HCT116 (cell line): ENCODE results near the gene THSD4. TPM values are rescaled to one million over a fixed set of nuclear protein-coding genes. Genes with fewer than 3 reads are reported as not detected.

Experiments used
- CBX3 ChIP-seq: IDR thresholded peaks from 2 replicates; pipeline ENCODE4 v1.6.1; 2012; ENCODE audit warnings: low read depth
- ELF1 ChIP-seq: IDR thresholded peaks from 2 replicates; pipeline ENCODE4 v1.6.1; 2012; ENCODE audit warnings: low read depth, borderline replicate concordance
- EZH2 ChIP-seq: fragments of 200-600 bp; sonication (generic); IDR thresholded peaks from 2 replicates; pipeline ENCODE4 v1.6.1; 2017; ENCODE audit warnings: antibody characterized with exemption, mixed run types
- EZH2phosphoT487 ChIP-seq: fragments of 200-600 bp; IDR thresholded peaks from 2 replicates; pipeline ENCODE4 v1.6.1; 2018; ENCODE audit warnings: antibody characterized with exemption, borderline replicate concordance
- SIN3A ChIP-seq: IDR thresholded peaks from 2 replicates; pipeline ENCODE4 v1.6.1; 2012; ENCODE audit warnings: low read depth
- TCF7L2 ChIP-seq: IDR thresholded peaks from 2 replicates; pipeline ENCODE4 v1.7.0; 2011; ENCODE audit warnings: borderline replicate concordance, inconsistent platforms; ENCODE audit not compliant: insufficient read depth, insufficient read length; ENCODE audit errors: extremely low read depth
- YY1 ChIP-seq: IDR thresholded peaks from 2 replicates; pipeline ENCODE4 v1.6.1; 2011; ENCODE audit warnings: low read length, low read depth, moderate library complexity, mild to moderate bottlenecking; ENCODE audit not compliant: insufficient replicate concordance; ENCODE audit errors: extremely low read depth
- ZFX ChIP-seq: fragments of 450-650 bp; IDR thresholded peaks from 2 replicates; pipeline ENCODE4 v1.6.1; 2017
- ZNF274 ChIP-seq: fragments of 200-500 bp; sonication (Bioruptor generic); IDR thresholded peaks from 2 replicates; pipeline ENCODE4 v1.6.1; 2014; ENCODE audit warnings: mild to moderate bottlenecking, low read depth, low read length, inconsistent platforms
- total RNA-seq: library from RNA; stranded (reverse); gene quantifications from one replicate; pipeline ENCODE4 v1.2.1, GENCODE V29; 2021; ENCODE audit not compliant: unreplicated experiment
- TF ChIP-seq, protein P1 (sequence below), 3 experiments: fragments of 200-600 bp in 1 of 3; sonication (generic) in 1 of 3; IDR thresholded peaks in 2 of 3; conservative IDR thresholded peaks in 1 of 3; 2 replicates each; pipeline ENCODE4 v1.5.1; 2012 to 2017; ENCODE audit warnings: low read depth in 2 of 3, low read length in 2 of 3, antibody characterized with exemption in 1 of 3, borderline replicate concordance in 1 of 3, control low read depth in 1 of 3, mild to moderate bottlenecking in 1 of 3, mixed read lengths in 1 of 3, mixed run types in 1 of 3, moderate library complexity in 1 of 3; ENCODE audit not compliant: insufficient read depth in 1 of 3
- TF ChIP-seq, protein P2 (sequence below): IDR thresholded peaks from 2 replicates; pipeline ENCODE4 v1.6.1; 2012
- TF ChIP-seq, protein P3 (sequence below): IDR thresholded peaks from 2 replicates; pipeline ENCODE4 v1.6.1; 2012

THSD4 gene
- total RNA-seq, 1 experiment from 2014 or later, result 30.5 TPM

DNA sequence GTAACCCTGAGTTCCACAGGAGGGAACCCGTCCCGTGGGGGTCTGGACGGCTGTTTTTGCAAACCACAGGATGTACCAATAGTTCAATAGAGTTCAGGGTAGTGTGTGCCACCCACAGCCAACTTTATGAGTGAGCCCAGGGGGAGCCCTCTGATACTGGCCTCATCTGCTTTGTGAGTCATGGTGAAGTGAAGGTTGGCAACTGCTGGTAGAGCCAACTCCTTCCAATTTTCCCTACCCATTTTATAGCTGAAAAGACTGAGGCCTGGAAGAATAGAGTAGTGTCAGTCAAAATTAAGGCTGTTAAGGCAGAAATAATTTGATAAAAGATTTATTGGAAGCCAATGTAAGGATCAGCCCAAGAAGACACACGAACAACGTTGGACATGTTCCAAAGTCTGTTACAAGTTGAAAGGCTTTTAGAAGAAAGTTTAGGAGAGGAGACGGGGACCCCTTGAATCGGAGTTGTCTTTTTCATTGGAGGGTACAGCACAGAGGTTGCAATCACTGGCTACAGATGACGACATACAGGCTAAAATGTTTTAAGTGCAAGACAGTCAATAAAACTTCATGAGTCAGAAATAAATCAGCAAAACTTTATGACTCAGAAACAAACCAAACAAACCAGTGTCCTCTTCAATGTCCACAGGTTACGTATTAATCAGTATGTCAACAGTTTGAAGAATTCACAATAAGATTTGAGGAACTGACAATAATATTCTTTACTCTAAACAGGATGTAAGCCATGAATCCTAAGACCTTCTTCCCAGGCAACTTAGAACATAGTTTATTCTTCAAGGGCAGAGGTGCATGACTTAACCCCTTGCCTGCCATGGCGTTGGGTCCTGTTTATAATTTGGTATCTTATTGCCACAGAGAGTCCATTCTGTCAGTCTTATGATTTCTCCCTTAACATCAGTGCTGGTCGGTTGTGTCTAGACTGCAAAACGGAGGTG is 632.1 kb downstream of the THSD4 start (continued):
- TF ChIP-seq SIN3A (peak; percentile 73; the same call in 1 of the 2 replicates), CBX3 (peak; percentile 47; the same call in 1 of the 2 replicates), EZH2phosphoT487 (no peak), TCF7L2 (peak; percentile 8), ELF1 (no peak), ZNF274 (no peak), YY1 (no peak), ZFX (no peak), EZH2 (no peak)
- TF ChIP-seq, protein P1, sequence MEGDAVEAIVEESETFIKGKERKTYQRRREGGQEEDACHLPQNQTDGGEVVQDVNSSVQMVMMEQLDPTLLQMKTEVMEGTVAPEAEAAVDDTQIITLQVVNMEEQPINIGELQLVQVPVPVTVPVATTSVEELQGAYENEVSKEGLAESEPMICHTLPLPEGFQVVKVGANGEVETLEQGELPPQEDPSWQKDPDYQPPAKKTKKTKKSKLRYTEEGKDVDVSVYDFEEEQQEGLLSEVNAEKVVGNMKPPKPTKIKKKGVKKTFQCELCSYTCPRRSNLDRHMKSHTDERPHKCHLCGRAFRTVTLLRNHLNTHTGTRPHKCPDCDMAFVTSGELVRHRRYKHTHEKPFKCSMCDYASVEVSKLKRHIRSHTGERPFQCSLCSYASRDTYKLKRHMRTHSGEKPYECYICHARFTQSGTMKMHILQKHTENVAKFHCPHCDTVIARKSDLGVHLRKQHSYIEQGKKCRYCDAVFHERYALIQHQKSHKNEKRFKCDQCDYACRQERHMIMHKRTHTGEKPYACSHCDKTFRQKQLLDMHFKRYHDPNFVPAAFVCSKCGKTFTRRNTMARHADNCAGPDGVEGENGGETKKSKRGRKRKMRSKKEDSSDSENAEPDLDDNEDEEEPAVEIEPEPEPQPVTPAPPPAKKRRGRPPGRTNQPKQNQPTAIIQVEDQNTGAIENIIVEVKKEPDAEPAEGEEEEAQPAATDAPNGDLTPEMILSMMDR (IDR thresholded peaks at IDR 0.05 in 2 of 3, conservative IDR thresholded peaks at IDR 0.05 in 1 of 3; ENCODE audit: borderline replicate concordance in 1 of 3, insufficient read depth in 1 of 3, low read depth in 2 of 3, low read length in 2 of 3), result no peak
- TF ChIP-seq, protein P2, sequence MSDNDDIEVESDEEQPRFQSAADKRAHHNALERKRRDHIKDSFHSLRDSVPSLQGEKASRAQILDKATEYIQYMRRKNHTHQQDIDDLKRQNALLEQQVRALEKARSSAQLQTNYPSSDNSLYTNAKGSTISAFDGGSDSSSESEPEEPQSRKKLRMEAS, result peak; percentile 43
- TF ChIP-seq, protein P3, sequence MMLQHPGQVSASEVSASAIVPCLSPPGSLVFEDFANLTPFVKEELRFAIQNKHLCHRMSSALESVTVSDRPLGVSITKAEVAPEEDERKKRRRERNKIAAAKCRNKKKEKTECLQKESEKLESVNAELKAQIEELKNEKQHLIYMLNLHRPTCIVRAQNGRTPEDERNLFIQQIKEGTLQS, result peak; percentile 60; the same call in 1 of the 2 replicates
